Transverse colon (tissue), 4 donors: Measurements from ENCODE around the gene KRT222. TPM values are rescaled to one million over a fixed set of nuclear protein-coding genes. Genes with fewer than 3 reads are reported as not detected.

Source experiments
- DNase-seq: peaks from one replicate; pipeline ENCODE4 v3.0.0-alpha.2; 2019
- H3K27ac ChIP-seq, 4 donors: fragments of 200-600 bp; sonication (generic); 2 replicates each; pipeline ENCODE4 v1.5.1; 2016 to 2018; ENCODE audit warnings: inconsistent platforms in 4 of 4
- H3K27me3 ChIP-seq: fragments of 200-600 bp; sonication (generic); 2 replicates; pipeline ENCODE4 v1.5.1; 2017; ENCODE audit warnings: inconsistent platforms
- H3K36me3 ChIP-seq, 4 donors: fragments of 200-600 bp; sonication (generic); 2 replicates each; pipeline ENCODE4 v1.5.1; 2017 to 2019; ENCODE audit warnings: inconsistent platforms in 4 of 4
- H3K4me1 ChIP-seq, 4 donors: fragments of 200-600 bp; sonication (generic); 2 replicates each; pipeline ENCODE4 v1.5.1; 2017 to 2020; ENCODE audit warnings: inconsistent platforms in 4 of 4
- H3K4me3 ChIP-seq, 4 donors: fragments of 200-600 bp; sonication (generic); 1 replicate in 1 of 4; 2 replicates in 3 of 4; pipeline versions ENCODE4 v1.5.1 to v1.6.1; 2017 to 2019; ENCODE audit warnings: inconsistent platforms in 4 of 4
- H3K9me3 ChIP-seq, 2 donors: fragments of 200-600 bp; sonication (generic); 2 replicates each; pipeline ENCODE4 v1.5.1; 2017 to 2019; ENCODE audit warnings: inconsistent platforms in 2 of 2
- EP300 ChIP-seq: sonication (generic); formaldehyde crosslinking; IDR thresholded peaks from one replicate; pipeline ENCODE4 v1.6.1; 2017; ENCODE audit warnings: antibody characterized with exemption, low read depth
- POLR2A ChIP-seq: fragments of 450-650 bp; IDR thresholded peaks from one replicate; pipeline ENCODE4 v1.6.1; 2016; ENCODE audit warnings: antibody characterized with exemption, mild to moderate bottlenecking, moderate library complexity
- POLR2AphosphoS5 ChIP-seq, 3 donors: sonication (generic); formaldehyde crosslinking; IDR thresholded peaks; one replicate each; pipeline ENCODE4 v1.6.1; 2016; ENCODE audit warnings: antibody characterized with exemption in 3 of 3
- WGBS, 2 donors: methylation state at CpG; one replicate each; pipeline ENCODE4 v1.1.5; 2018; ENCODE audit warnings: low coverage in 1 of 2; 5-methylcytosine and 5-hydroxymethylcytosine counted together
- in situ Hi-C, 4 donors: fragments of 200-750 bp; cut with MboI; loops; one replicate each; pipeline versions ENCODE4 v1.15.0 to v1.15.1; 2017; ENCODE audit warnings: low sequenced_read_pairs in 3 of 4, low pct_ligation_motif_present in 1 of 4, low pct_unique_long_range_greater_than_20kb in 1 of 4
- intact Hi-C: fragments of 100-400 bp; cut with DNase I; formaldehyde crosslinking; loops from one replicate; pipeline ENCODE4 v1.15.1; 2023; ENCODE audit warnings: low total_unique reads
- total RNA-seq, 4 donors: library from RNA; depleted of rRNA; stranded (reverse); fragments of >200 nt; gene quantifications; one replicate each; pipeline ENCODE4 v1.1.0, GENCODE V29; 2016
- TF ChIP-seq, protein P1 (sequence below), 5 experiments: fragments of 200-600 bp in 3 of 5; fragments of 450-650 bp in 2 of 5; sonication (generic) in 3 of 5; IDR thresholded peaks; 1 replicate in 2 of 5; 2 replicates in 3 of 5; pipeline ENCODE4 v1.5.1; 2016 to 2017; ENCODE audit warnings: antibody characterized with exemption in 5 of 5, inconsistent platforms in 3 of 5, mild to moderate bottlenecking in 2 of 5, moderate library complexity in 1 of 5

KRT222 gene
- total RNA-seq, 4 donors from 2014 or later = 0.27 to 0.48 TPM; not detected in 2

DNA sequence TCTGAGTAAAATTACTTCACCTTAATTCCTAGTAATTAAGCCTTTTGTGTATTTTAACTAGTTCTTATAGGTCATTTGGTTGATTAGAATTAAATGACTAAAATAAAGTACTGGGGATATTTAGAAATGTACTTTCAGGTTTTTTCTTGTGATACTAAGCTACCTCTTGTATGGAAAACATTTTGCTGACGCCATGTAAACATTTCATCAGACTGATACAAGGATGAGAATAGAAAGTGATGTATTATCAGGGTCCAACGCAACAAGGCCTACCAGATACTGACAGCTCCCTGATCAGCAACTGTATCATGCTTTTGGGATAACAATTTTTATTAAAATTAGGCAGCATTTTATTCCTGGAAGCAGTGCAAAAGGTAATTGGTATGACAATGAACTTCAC, 19.0 kb downstream of the KRT222 start:
- Histone ChIP-seq H3K4me3 (no peak overlapping the region), H3K36me3 (peaks cover 0 to 31% (median 13%) of the 10 kb centered on the region in 4 donors), H3K4me1 (peaks cover 19 to 41% (median 24%) of the 10 kb centered on the region in 4 donors), H3K27ac (no peak overlapping the region), H3K9me3 (no peaks in the 10 kb centered on the region), H3K27me3 (no peaks in the 10 kb centered on the region)
- in situ Hi-C loops = no loop called here
- TF ChIP-seq, protein P1, sequence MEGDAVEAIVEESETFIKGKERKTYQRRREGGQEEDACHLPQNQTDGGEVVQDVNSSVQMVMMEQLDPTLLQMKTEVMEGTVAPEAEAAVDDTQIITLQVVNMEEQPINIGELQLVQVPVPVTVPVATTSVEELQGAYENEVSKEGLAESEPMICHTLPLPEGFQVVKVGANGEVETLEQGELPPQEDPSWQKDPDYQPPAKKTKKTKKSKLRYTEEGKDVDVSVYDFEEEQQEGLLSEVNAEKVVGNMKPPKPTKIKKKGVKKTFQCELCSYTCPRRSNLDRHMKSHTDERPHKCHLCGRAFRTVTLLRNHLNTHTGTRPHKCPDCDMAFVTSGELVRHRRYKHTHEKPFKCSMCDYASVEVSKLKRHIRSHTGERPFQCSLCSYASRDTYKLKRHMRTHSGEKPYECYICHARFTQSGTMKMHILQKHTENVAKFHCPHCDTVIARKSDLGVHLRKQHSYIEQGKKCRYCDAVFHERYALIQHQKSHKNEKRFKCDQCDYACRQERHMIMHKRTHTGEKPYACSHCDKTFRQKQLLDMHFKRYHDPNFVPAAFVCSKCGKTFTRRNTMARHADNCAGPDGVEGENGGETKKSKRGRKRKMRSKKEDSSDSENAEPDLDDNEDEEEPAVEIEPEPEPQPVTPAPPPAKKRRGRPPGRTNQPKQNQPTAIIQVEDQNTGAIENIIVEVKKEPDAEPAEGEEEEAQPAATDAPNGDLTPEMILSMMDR (IDR thresholded peaks at IDR 0.05) = no peak
- TF ChIP-seq EP300 = no peak
- no peak for TF ChIP-seq POLR2AphosphoS5 (IDR thresholded peaks at IDR 0.05)
- TF ChIP-seq POLR2A = no peak
- intact Hi-C loops = no loop called here
- no peak for DNase-seq
- 73% methylated on average over 2 of the region's 2 CpGs for WGBS, 2 donors

GRCh38 chr17:40645291-40645690, 19.7 kb downstream of the KRT222 start:
- Histone ChIP-seq H3K27ac (no peak overlapping the region), H3K9me3 (no peaks in the 10 kb centered on the region), H3K27me3 (no peaks in the 10 kb centered on the region), H3K36me3 (peaks cover 0 to 35% (median 17%) of the 10 kb centered on the region in 4 donors), H3K4me3 (no peak overlapping the region), H3K4me1 (peaks cover 19 to 41% (median 24%) of the 10 kb centered on the region in 4 donors)
- in situ Hi-C loops = no loop called here
- no peak for DNase-seq
- intact Hi-C loops = no loop called here
- TF ChIP-seq POLR2A = no peak
- no peak for TF ChIP-seq POLR2AphosphoS5 (IDR thresholded peaks at IDR 0.05)
- TF ChIP-seq, protein P1 (IDR thresholded peaks at IDR 0.05) = no peak
- TF ChIP-seq EP300 = no peak

GRCh38 chr17:40637931-40638330, 27.0 kb downstream of the KRT222 start:
- DNase-seq = no peak
- WGBS, 2 donors = 84 to 97% methylated on average over 2 of the region's 2 CpGs
- intact Hi-C loops (no loop called here), in situ Hi-C loops (no loop called here)
- H3K27ac ChIP-seq = no peak overlapping the region
- H3K27me3 ChIP-seq = no peaks in the 10 kb centered on the region
- TF ChIP-seq POLR2A = no peak
- TF ChIP-seq POLR2AphosphoS5 (IDR thresholded peaks at IDR 0.05) = no peak
- no peak for TF ChIP-seq EP300
- TF ChIP-seq, protein P1 (IDR thresholded peaks at IDR 0.05) = no peak
- no peak overlapping the region for H3K4me3 ChIP-seq
- no peaks in the 10 kb centered on the region for H3K9me3 ChIP-seq
- peaks cover 0 to 68% (median 37%) of the 10 kb centered on the region in 4 donors for H3K36me3 ChIP-seq
- peaks cover 0 to 7% (median 0%) of the 10 kb centered on the region in 4 donors for H3K4me1 ChIP-seq

DNA sequence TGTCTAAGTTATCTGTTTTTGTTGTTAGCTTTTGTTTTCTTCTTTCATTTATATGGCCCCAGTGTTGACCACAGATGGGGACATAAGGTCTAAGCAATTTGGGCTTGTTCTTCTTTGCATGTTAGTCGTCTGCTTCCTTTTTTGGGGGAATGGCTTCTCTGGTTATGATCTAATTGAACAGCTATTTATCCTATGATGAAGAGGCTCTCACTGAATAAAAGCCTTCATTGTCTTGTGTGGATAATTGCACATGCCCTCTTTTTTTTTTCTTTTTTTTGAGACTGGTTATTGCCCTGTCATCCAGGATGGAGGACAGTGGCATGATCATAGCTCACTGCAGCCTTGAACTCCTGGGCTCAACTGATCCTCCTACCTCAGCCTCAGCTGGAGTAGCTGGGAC, 31.1 kb downstream of the KRT222 start:
- Histone ChIP-seq H3K27me3 (no peaks in the 10 kb centered on the region), H3K36me3 (peaks cover 0 to 78% (median 41%) of the 10 kb centered on the region in 4 donors), H3K9me3 (no peaks in the 10 kb centered on the region), H3K27ac (no peak overlapping the region), H3K4me3 (no peak overlapping the region), H3K4me1 (no peaks in the 10 kb centered on the region)
- TF ChIP-seq, protein P1 (IDR thresholded peaks at IDR 0.05) = no peak
- no peak for TF ChIP-seq POLR2AphosphoS5 (IDR thresholded peaks at IDR 0.05)
- TF ChIP-seq EP300 = no peak
- TF ChIP-seq POLR2A = no peak
- in situ Hi-C loops (no loop called here), intact Hi-C loops (no loop called here)
- no peak for DNase-seq
- 22 to 28% methylated on average over 1 of the region's 1 CpG for WGBS, 2 donors
